Measurements from ENCODE around the gene FBF1. TPM values are rescaled to one million over a fixed set of nuclear protein-coding genes. Genes with fewer than 3 reads are reported as not detected.

The FBF1 gene
- total and polyA plus RNA-seq, 9 of the 15 experiments (the other 6 are each of a cell fraction or from before 2014, with no cell fraction given), result 0.46 to 14.9 (median 7.5) TPM

DNA sequence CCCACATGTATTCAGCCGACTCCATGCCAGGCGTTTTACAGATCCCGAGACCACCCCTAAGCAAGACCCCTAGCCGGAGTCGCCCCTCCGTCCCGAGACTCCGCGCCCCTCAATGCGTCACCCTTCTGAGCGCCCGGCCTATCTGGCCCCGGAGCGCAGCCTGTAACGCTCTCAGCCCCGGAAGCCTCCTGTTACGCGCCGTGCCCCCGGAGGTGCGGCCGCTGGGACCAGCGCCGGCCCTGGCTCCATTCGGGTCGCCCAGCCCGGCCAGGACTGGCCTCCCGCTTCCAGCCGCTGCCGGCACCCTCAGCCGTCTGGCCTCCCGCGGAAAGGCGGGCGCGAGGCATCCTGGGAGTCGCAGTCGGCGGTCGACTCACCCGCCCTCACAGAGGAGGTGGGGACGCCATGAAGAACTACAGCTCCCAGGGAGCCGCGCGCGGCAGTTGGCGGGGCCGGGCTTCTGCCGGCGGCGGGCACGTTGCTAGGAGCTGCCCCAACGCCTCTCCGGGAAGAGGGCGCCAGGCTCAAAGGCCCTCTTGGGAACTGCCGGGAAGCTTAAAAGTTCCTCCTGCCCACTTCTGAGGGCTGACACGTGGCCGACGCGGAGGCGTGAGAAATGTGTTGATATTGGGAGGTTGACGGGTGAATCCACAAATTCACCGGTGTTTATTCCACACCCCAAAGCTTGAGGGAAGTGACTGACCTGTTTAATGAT lies at the start of gene FBF1 (continued):
- TF ChIP-seq, protein P1, sequence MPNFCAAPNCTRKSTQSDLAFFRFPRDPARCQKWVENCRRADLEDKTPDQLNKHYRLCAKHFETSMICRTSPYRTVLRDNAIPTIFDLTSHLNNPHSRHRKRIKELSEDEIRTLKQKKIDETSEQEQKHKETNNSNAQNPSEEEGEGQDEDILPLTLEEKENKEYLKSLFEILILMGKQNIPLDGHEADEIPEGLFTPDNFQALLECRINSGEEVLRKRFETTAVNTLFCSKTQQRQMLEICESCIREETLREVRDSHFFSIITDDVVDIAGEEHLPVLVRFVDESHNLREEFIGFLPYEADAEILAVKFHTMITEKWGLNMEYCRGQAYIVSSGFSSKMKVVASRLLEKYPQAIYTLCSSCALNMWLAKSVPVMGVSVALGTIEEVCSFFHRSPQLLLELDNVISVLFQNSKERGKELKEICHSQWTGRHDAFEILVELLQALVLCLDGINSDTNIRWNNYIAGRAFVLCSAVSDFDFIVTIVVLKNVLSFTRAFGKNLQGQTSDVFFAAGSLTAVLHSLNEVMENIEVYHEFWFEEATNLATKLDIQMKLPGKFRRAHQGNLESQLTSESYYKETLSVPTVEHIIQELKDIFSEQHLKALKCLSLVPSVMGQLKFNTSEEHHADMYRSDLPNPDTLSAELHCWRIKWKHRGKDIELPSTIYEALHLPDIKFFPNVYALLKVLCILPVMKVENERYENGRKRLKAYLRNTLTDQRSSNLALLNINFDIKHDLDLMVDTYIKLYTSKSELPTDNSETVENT (CRISPR knock-in tag; IDR thresholded peaks at IDR 0.05), result peak; percentile 90
- TF ChIP-seq ZNF175 (CRISPR knock-in tag; IDR thresholded peaks at IDR 0.05; ENCODE audit: low read depth), result 0 out of 2 replicates have a peak, but pooled peaks have one; percentile 47
- no peak for TF ChIP-seq GTF2A2 (tag; IDR thresholded peaks at IDR 0.05)
- TF ChIP-seq ZNF212 (CRISPR knock-in tag; IDR thresholded peaks at IDR 0.05), result no peak
- no peak for TF ChIP-seq NEUROD1 (IDR thresholded peaks at IDR 0.05; ENCODE audit: borderline replicate concordance, low read depth, low read length, partially characterized antibody)
- no peak for TF ChIP-seq ZNF644 (tag; IDR thresholded peaks at IDR 0.05; ENCODE audit: low read depth)
- TF ChIP-seq ZFP1 (CRISPR knock-in tag; IDR thresholded peaks at IDR 0.05), result no peak
- TF ChIP-seq ZNF311 (CRISPR knock-in tag; IDR thresholded peaks at IDR 0.05), result no peak
- TF ChIP-seq KLF13 (tag; IDR thresholded peaks at IDR 0.05; ENCODE audit: borderline replicate concordance, low read depth), result no peak
- TF ChIP-seq, protein P2, sequence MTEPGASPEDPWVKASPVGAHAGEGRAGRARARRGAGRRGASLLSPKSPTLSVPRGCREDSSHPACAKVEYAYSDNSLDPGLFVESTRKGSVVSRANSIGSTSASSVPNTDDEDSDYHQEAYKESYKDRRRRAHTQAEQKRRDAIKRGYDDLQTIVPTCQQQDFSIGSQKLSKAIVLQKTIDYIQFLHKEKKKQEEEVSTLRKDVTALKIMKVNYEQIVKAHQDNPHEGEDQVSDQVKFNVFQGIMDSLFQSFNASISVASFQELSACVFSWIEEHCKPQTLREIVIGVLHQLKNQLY (CRISPR knock-in tag; conservative IDR thresholded peaks at IDR 0.05), result peak; percentile 46 to 66; a peak in 1 of 4 replicates
- TF ChIP-seq SMAD2 (IDR thresholded peaks at IDR 0.05; ENCODE audit: low read depth, low read length), result no peak
- TF ChIP-seq SMARCC2 (IDR thresholded peaks at IDR 0.05; ENCODE audit: low read depth), result no peak
- no peak for TF ChIP-seq SMARCE1 (IDR thresholded peaks at IDR 0.05)
- TF ChIP-seq, protein P3, sequence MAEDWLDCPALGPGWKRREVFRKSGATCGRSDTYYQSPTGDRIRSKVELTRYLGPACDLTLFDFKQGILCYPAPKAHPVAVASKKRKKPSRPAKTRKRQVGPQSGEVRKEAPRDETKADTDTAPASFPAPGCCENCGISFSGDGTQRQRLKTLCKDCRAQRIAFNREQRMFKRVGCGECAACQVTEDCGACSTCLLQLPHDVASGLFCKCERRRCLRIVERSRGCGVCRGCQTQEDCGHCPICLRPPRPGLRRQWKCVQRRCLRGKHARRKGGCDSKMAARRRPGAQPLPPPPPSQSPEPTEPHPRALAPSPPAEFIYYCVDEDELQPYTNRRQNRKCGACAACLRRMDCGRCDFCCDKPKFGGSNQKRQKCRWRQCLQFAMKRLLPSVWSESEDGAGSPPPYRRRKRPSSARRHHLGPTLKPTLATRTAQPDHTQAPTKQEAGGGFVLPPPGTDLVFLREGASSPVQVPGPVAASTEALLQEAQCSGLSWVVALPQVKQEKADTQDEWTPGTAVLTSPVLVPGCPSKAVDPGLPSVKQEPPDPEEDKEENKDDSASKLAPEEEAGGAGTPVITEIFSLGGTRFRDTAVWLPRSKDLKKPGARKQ (CRISPR knock-in tag; IDR thresholded peaks at IDR 0.05), result no peak
- TF ChIP-seq, protein P4, sequence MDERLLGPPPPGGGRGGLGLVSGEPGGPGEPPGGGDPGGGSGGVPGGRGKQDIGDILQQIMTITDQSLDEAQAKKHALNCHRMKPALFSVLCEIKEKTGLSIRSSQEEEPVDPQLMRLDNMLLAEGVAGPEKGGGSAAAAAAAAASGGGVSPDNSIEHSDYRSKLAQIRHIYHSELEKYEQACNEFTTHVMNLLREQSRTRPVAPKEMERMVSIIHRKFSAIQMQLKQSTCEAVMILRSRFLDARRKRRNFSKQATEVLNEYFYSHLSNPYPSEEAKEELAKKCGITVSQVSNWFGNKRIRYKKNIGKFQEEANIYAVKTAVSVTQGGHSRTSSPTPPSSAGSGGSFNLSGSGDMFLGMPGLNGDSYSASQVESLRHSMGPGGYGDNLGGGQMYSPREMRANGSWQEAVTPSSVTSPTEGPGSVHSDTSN (CRISPR knock-in tag; IDR thresholded peaks at IDR 0.05; ENCODE audit: low read depth), result no peak
- TF ChIP-seq, protein P4 (tag; conservative IDR thresholded peaks at IDR 0.05; ENCODE audit: low read depth), result no peak
- no peak for TF ChIP-seq PTBP1 (IDR thresholded peaks at IDR 0.05; ENCODE audit: low read depth, low read length)
- TF ChIP-seq POU5F1 (IDR thresholded peaks at IDR 0.05; ENCODE audit: borderline replicate concordance, low read depth, low read length, partially characterized antibody), result no peak
- no peak for TF ChIP-seq BCL6 (CRISPR knock-in tag; IDR thresholded peaks at IDR 0.05)
- TF ChIP-seq HLTF (IDR thresholded peaks at IDR 0.05), result no peak; the same call in 1 of the 2 replicates
- no peak for TF ChIP-seq OTX1 (CRISPR knock-in tag; IDR thresholded peaks at IDR 0.05)
- no peak for TF ChIP-seq MEF2D (tag; conservative IDR thresholded peaks at IDR 0.05; ENCODE audit: low read depth)
